Duodenal mucosa (tissue), 2 donors: ENCODE measurements around the gene F12.

Source experiments
- H3K27ac ChIP-seq: one replicate; pipeline ENCODE4 v1.7.0; 2013; ENCODE audit warnings: low read depth, low read length
- H3K27me3 ChIP-seq, 2 donors: one replicate each; pipeline ENCODE4 v1.7.0; 2013; ENCODE audit warnings: low read length in 2 of 2, control low read depth in 1 of 2; ENCODE audit not compliant: insufficient read depth in 2 of 2, control insufficient read depth in 1 of 2
- H3K36me3 ChIP-seq, 2 donors: one replicate each; pipeline ENCODE4 v1.7.0; 2013; ENCODE audit warnings: low read length in 2 of 2, control low read depth in 1 of 2; ENCODE audit not compliant: insufficient read depth in 2 of 2, control insufficient read depth in 1 of 2
- H3K4me1 ChIP-seq, 2 donors: one replicate each; pipeline ENCODE4 v1.7.0; 2013; ENCODE audit warnings: low read length in 2 of 2, control low read depth in 1 of 2; ENCODE audit not compliant: insufficient read depth in 2 of 2, control insufficient read depth in 1 of 2
- H3K4me3 ChIP-seq, 2 donors: one replicate each; pipeline ENCODE4 v1.7.0; 2013; ENCODE audit warnings: low read length in 2 of 2, low read depth in 1 of 2
- H3K9ac ChIP-seq, 2 donors: one replicate each; pipeline ENCODE4 v1.7.0; 2013; ENCODE audit warnings: low read length in 2 of 2, low read depth in 1 of 2
- H3K9me3 ChIP-seq, 2 donors: one replicate each; pipeline ENCODE4 v1.7.0; 2013; ENCODE audit warnings: low read length in 2 of 2, control low read depth in 1 of 2; ENCODE audit not compliant: control insufficient read depth in 1 of 2

The F12 gene

GRCh38 chr5:177405312-177405711, 4.1 kb downstream of the F12 start:
- Histone ChIP-seq H3K36me3 (no peaks in the 10 kb centered on the region), H3K4me3 (no peak overlapping the region), H3K9me3 (no peaks in the 10 kb centered on the region), H3K27ac (no peak overlapping the region), H3K9ac (peak overlapping the region in 1 of 2 donors; percentile 69), H3K27me3 (peaks cover 5 to 6% of the 10 kb centered on the region in 2 donors), H3K4me1 (peaks cover 31 to 36% of the 10 kb centered on the region in 2 donors)

- Histone ChIP-seq H3K4me1 (peaks cover 32 to 37% of the 10 kb centered on the region in 2 donors), H3K36me3 (no peaks in the 10 kb centered on the region), H3K9me3 (no peaks in the 10 kb centered on the region), H3K27me3 (peaks cover 6 to 11% of the 10 kb centered on the region in 2 donors), H3K4me3 (peak overlapping the region; percentile 53 to 84), H3K27ac (no peak overlapping the region), H3K9ac (peak overlapping the region; percentile 69 to 91)
Observed at GRCh38 chr5:177404641-177405179, 4.7 kb downstream of the F12 start.

GRCh38 chr5:177403792-177404640, 5.3 kb downstream of the F12 start:
- Histone ChIP-seq H3K27me3 (peaks cover 6 to 14% of the 10 kb centered on the region in 2 donors), H3K36me3 (no peaks in the 10 kb centered on the region), H3K4me3 (peak overlapping the region; percentile 53 to 84), H3K4me1 (peaks cover 38 to 40% of the 10 kb centered on the region in 2 donors), H3K9ac (peak overlapping the region; percentile 69 to 91), H3K9me3 (no peaks in the 10 kb centered on the region), H3K27ac (peak overlapping the region; percentile 44)

- Histone ChIP-seq H3K27me3 (peaks cover 6 to 14% of the 10 kb centered on the region in 2 donors), H3K36me3 (no peaks in the 10 kb centered on the region), H3K9me3 (no peaks in the 10 kb centered on the region), H3K27ac (peak overlapping the region; percentile 44), H3K4me1 (peaks cover 38 to 40% of the 10 kb centered on the region in 2 donors), H3K4me3 (peak overlapping the region; percentile 53 to 84), H3K9ac (peak overlapping the region; percentile 69 to 91)
Observed at GRCh38 chr5:177403102-177403791, 6.1 kb downstream of the F12 start.

GRCh38 chr5:177402271-177403043, 6.9 kb downstream of the F12 start:
- H3K27me3 ChIP-seq, result peaks cover 6 to 14% of the 10 kb centered on the region in 2 donors
- peak overlapping the region; percentile 53 to 84 for H3K4me3 ChIP-seq

GRCh38 chr5:177399997-177400868, 9.1 kb downstream of the F12 start, which contains the start of gene PFN3:
Gene PFN3 (minus strand): TSS chr5:177400661. CDS start chr5:177400576, 85 bp downstream.
- Histone ChIP-seq H3K4me1 (peaks cover 33 to 34% of the 10 kb centered on the region in 2 donors), H3K27me3 (peaks cover 6 to 14% of the 10 kb centered on the region in 2 donors), H3K4me3 (peak within 1 kb of the TSS; percentile 34 to 45), H3K9ac (peak within 1 kb of the TSS; percentile 24 to 60), H3K9me3 (no peaks in the 10 kb centered on the region), H3K27ac (peak within 1 kb of the TSS; percentile 30), H3K36me3 (no peaks in the 10 kb centered on the region)

More at GRCh38 chr5:177402271-177403043, 6.9 kb downstream of the F12 start:
- H3K9me3 ChIP-seq, result no peaks in the 10 kb centered on the region
- no peak overlapping the region for H3K27ac ChIP-seq
- peak overlapping the region; percentile 69 to 91 for H3K9ac ChIP-seq
- H3K4me1 ChIP-seq, result peaks cover 38 to 40% of the 10 kb centered on the region in 2 donors
- H3K36me3 ChIP-seq, result no peaks in the 10 kb centered on the region

- no peak overlapping the region for H3K4me3 ChIP-seq
- no peak overlapping the region for H3K27ac ChIP-seq
- no peaks in the 10 kb centered on the region for H3K36me3 ChIP-seq
- H3K9me3 ChIP-seq, result no peaks in the 10 kb centered on the region
- H3K27me3 ChIP-seq, result peaks cover 4 to 14% of the 10 kb centered on the region in 2 donors
- H3K9ac ChIP-seq, result no peak overlapping the region
- peaks cover 15 to 19% of the 10 kb centered on the region in 2 donors for H3K4me1 ChIP-seq
Observed at GRCh38 chr5:177397875-177398390, 11.4 kb downstream of the F12 start.

GRCh38 chr5:177396807-177397206, 12.6 kb downstream of the F12 start:
- no peaks in the 10 kb centered on the region for H3K36me3 ChIP-seq

GRCh38 chr5:177396078-177396477, 13.3 kb downstream of the F12 start:
- no peaks in the 10 kb centered on the region for H3K36me3 ChIP-seq
- peaks cover 4 to 7% of the 10 kb centered on the region in 2 donors for H3K4me1 ChIP-seq
- H3K27ac ChIP-seq, result no peak overlapping the region
- no peak overlapping the region for H3K4me3 ChIP-seq
- H3K9me3 ChIP-seq, result no peaks in the 10 kb centered on the region
- no peak overlapping the region for H3K9ac ChIP-seq
- peaks cover 0 to 10% of the 10 kb centered on the region in 2 donors for H3K27me3 ChIP-seq

More at GRCh38 chr5:177396807-177397206, 12.6 kb downstream of the F12 start:
- no peak overlapping the region for H3K27ac ChIP-seq
- no peak overlapping the region for H3K9ac ChIP-seq
- peaks cover 0 to 10% of the 10 kb centered on the region in 2 donors for H3K27me3 ChIP-seq
- H3K4me3 ChIP-seq, result no peak overlapping the region
- peaks cover 4 to 8% of the 10 kb centered on the region in 2 donors for H3K4me1 ChIP-seq
- H3K9me3 ChIP-seq, result no peaks in the 10 kb centered on the region
